Keratinocyte (primary cell): ENCODE measurements around the gene PIGQ. TPM values are rescaled to one million over a fixed set of nuclear protein-coding genes. Genes with fewer than 3 reads are reported as not detected.
"Not testable (repeated sequence)": the region's sequence is repeated elsewhere in the genome, so short reads cannot be mapped to it uniquely, and the experiment has no call there.

Source experiments
- DNase-seq: peaks from one replicate; pipeline ENCODE4 v3.0.0-alpha.2; 2011; ENCODE audit warnings: low read depth, missing footprints, low spot score
- FAIRE-seq: peaks from 2 replicates; lab custom pipeline; 2011; peaks lifted over from hg19 to GRCh38; lab: Jason Lieb, UNC
- H2AFZ ChIP-seq: 2 replicates; pipeline ENCODE4 v1.6.0; 2012; ENCODE audit warnings: low read length, control low read depth, inconsistent platforms; ENCODE audit not compliant: control insufficient read depth
- H3K27ac ChIP-seq: 2 replicates; pipeline ENCODE4 v1.5.1; 2011; ENCODE audit warnings: low read length; ENCODE audit not compliant: control insufficient read depth, insufficient read depth
- H3K27me3 ChIP-seq: 3 replicates; pipeline ENCODE4 v1.6.0; 2011; ENCODE audit warnings: low read length; ENCODE audit not compliant: control insufficient read depth, insufficient read depth; ENCODE audit errors: extremely low read depth
- H3K36me3 ChIP-seq, 2 experiments: 2 replicates in 1 of 2; 3 replicates in 1 of 2; pipeline ENCODE4 v1.5.1; 2011; ENCODE audit warnings: low read length in 2 of 2, mild to moderate bottlenecking in 1 of 2; ENCODE audit not compliant: control insufficient read depth in 2 of 2, insufficient read depth in 2 of 2; ENCODE audit errors: extremely low read depth in 1 of 2
- H3K4me1 ChIP-seq: 3 replicates; pipeline ENCODE4 v1.5.1; 2011; ENCODE audit warnings: low read length; ENCODE audit not compliant: control insufficient read depth, insufficient read depth; ENCODE audit errors: extremely low read depth
- H3K4me2 ChIP-seq: 3 replicates; pipeline ENCODE4 v1.6.0; 2011; ENCODE audit warnings: low read depth, low read length; ENCODE audit not compliant: control insufficient read depth, insufficient read depth; ENCODE audit errors: extremely low read depth
- H3K4me3 ChIP-seq, 3 experiments: fragments of 200-600 bp in 1 of 3; sonication (generic) in 1 of 3; 2 replicates in 2 of 3; 3 replicates in 1 of 3; pipeline ENCODE4 v1.5.1; 2011 to 2016; ENCODE audit warnings: low read length in 3 of 3, mild to moderate bottlenecking in 3 of 3, control low read depth in 2 of 3, inconsistent platforms in 1 of 3, low read depth in 1 of 3, mixed read lengths in 1 of 3, mixed run types in 1 of 3, moderate library complexity in 1 of 3; ENCODE audit not compliant: control insufficient read depth in 2 of 3, insufficient read depth in 2 of 3; ENCODE audit errors: extremely low read depth in 1 of 3
- H3K79me2 ChIP-seq: 2 replicates; pipeline ENCODE4 v1.6.0; 2012; ENCODE audit warnings: low read length; ENCODE audit not compliant: control insufficient read depth, insufficient read depth
- H3K9ac ChIP-seq: 3 replicates; pipeline ENCODE4 v1.6.0; 2011; ENCODE audit warnings: low read length; ENCODE audit not compliant: control insufficient read depth, insufficient read depth; ENCODE audit errors: extremely low read depth
- H3K9me1 ChIP-seq: 3 replicates; pipeline ENCODE4 v1.6.0; 2011; ENCODE audit warnings: low read length; ENCODE audit not compliant: control insufficient read depth, insufficient read depth; ENCODE audit errors: extremely low read depth
- H3K9me3 ChIP-seq: 2 replicates; pipeline ENCODE4 v1.5.1; 2012; ENCODE audit warnings: low read depth, low read length; ENCODE audit not compliant: control insufficient read depth
- H4K20me1 ChIP-seq: 3 replicates; pipeline ENCODE4 v1.6.0; 2011; ENCODE audit warnings: low read length; ENCODE audit not compliant: control insufficient read depth, insufficient read depth; ENCODE audit errors: extremely low read depth
- dilution Hi-C: fragments of 300-500 bp; cut with MboI; formaldehyde crosslinking; loops from one replicate; pipeline ENCODE4 v1.7.0; 2020; ENCODE audit warnings: low sequenced_read_pairs; ENCODE audit not compliant: extremely low pct_ligation_motif_present
- polyA plus RNA-seq, 5 experiments: library from polyadenylated mRNA; depleted of rRNA in 3 of 5; stranded (reverse) in 3 of 5; stranded (forward) in 1 of 5; unstranded in 1 of 5; fragments of >200 nt; gene quantifications; 1 replicate in 1 of 5; 2 replicates in 3 of 5; 3 replicates in 1 of 5; pipeline versions ENCODE4 v1.2.1 to v1.2.3, GENCODE V29; 2011 to 2012; ENCODE audit warnings: missing spikeins in 2 of 5, low read depth in 1 of 5, low replicate concordance in 1 of 5
- TF ChIP-seq, protein P1 (sequence below), 3 experiments: IDR thresholded peaks in 1 of 3; conservative IDR thresholded peaks in 1 of 3; optimal IDR thresholded peaks in 1 of 3; 2 replicates in 2 of 3; 3 replicates in 1 of 3; pipeline versions ENCODE3 to v1.5.1; 2011; ENCODE audit warnings: low read length in 3 of 3, mild to moderate bottlenecking in 3 of 3, moderate library complexity in 2 of 3, control low read depth in 1 of 3, inconsistent platforms in 1 of 3; ENCODE audit not compliant: insufficient read depth in 2 of 3; ENCODE audit errors: extremely low read depth in 1 of 3

PIGQ gene
- polyA plus RNA-seq, 1 donor (not counting 4 experiments of a cell fraction or from before 2014, with no cell fraction given), result 11.2 TPM

DNA sequence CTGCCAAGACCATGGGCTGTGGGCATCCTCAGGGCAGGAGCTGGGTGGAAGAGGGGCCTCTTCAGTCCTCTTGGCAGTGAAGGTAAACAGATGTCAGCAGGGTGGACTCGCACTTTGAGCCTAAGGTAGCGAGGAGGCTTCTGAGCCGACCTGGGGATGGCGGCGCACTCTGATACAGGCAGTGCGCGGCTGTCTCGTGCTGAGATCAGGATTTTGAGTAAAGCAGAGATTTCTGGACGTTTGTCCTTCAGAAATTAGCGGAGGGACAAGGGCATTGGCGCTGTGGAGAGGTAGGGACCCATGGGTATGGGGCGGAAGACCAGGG, 26.9 kb downstream of the PIGQ start:
- TF ChIP-seq, protein P1, sequence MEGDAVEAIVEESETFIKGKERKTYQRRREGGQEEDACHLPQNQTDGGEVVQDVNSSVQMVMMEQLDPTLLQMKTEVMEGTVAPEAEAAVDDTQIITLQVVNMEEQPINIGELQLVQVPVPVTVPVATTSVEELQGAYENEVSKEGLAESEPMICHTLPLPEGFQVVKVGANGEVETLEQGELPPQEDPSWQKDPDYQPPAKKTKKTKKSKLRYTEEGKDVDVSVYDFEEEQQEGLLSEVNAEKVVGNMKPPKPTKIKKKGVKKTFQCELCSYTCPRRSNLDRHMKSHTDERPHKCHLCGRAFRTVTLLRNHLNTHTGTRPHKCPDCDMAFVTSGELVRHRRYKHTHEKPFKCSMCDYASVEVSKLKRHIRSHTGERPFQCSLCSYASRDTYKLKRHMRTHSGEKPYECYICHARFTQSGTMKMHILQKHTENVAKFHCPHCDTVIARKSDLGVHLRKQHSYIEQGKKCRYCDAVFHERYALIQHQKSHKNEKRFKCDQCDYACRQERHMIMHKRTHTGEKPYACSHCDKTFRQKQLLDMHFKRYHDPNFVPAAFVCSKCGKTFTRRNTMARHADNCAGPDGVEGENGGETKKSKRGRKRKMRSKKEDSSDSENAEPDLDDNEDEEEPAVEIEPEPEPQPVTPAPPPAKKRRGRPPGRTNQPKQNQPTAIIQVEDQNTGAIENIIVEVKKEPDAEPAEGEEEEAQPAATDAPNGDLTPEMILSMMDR (optimal IDR thresholded peaks at IDR 0.05 in 1 of 3, IDR thresholded peaks at IDR 0.05 in 1 of 3, conservative IDR thresholded peaks at IDR 0.05 in 1 of 3; ENCODE audit: extremely low read depth in 1 of 3, insufficient read depth in 2 of 3, low read length in 3 of 3), result no peak
- no peak overlapping the region for H3K4me3 ChIP-seq
- H2AFZ ChIP-seq, result no peak overlapping the region
- H3K9me3 ChIP-seq, result no peaks in the 10 kb centered on the region
- H3K9me1 ChIP-seq, result peaks cover 10% of the 10 kb centered on the region
- peaks cover 40% of the 10 kb centered on the region for H3K79me2 ChIP-seq
- H3K4me2 ChIP-seq, result no peak overlapping the region
- H3K4me1 ChIP-seq, result peaks cover 32% of the 10 kb centered on the region
- peaks cover 40% of the 10 kb centered on the region for H4K20me1 ChIP-seq
- no peaks in the 10 kb centered on the region for H3K27me3 ChIP-seq
- no peak overlapping the region for H3K9ac ChIP-seq
- FAIRE-seq (no peak), DNase-seq (no peak)
- H3K36me3 ChIP-seq, result peaks cover 3 to 4% of the 10 kb centered on the region in 2 experiments
- dilution Hi-C loops, result no loop called here
- no peak overlapping the region for H3K27ac ChIP-seq

DNA sequence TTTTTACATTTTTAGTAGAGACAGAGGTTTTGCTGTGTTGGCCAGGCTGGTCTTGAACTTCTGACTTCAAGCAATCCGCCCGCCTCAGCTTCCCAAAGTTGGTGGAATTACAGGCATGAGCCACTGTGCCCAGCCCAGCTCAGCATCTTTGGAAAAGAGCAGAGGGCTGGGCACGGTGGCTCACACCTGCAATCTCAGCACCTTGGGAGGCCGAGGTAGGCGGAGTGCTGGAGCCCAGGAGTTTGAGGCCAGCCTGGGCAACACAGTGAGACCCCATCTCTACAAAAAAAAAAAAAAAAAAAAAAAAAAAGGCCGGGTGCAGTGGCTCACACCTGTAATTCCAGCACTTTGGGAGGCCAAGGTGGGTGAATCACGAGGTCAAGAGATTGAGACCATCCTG, 27.9 kb downstream of the PIGQ start:
- dilution Hi-C loops, H3K27ac ChIP-seq, FAIRE-seq, H3K9ac ChIP-seq, H3K4me2 ChIP-seq, DNase-seq, H3K27me3 ChIP-seq, H3K9me3 ChIP-seq, H3K9me1 ChIP-seq, H3K36me3 ChIP-seq, H3K4me3 ChIP-seq, H2AFZ ChIP-seq: not testable (repeated sequence)
- H3K79me2 ChIP-seq, result peaks cover 37% of the 10 kb centered on the region
- H3K4me1 ChIP-seq, result peaks cover 23% of the 10 kb centered on the region
- peaks cover 34% of the 10 kb centered on the region for H4K20me1 ChIP-seq
